BE2C (cell line): ENCODE results near the gene ADAMTS8.

ENCODE experiments used
- DNase-seq: peaks from one replicate; pipeline ENCODE4 v3.0.0-alpha.2; 2020
- H3K27me3 ChIP-seq: fragments of 250-450 bp; sonication (Bioruptor Pico); 2 replicates; pipeline ENCODE4 v1.5.1; 2020; ENCODE audit warnings: mild to moderate bottlenecking
- H3K36me3 ChIP-seq: fragments of 250-450 bp; sonication (Bioruptor Pico); 2 replicates; pipeline ENCODE4 v1.5.1; 2020; ENCODE audit warnings: mild to moderate bottlenecking
- H3K4me1 ChIP-seq: fragments of 250-450 bp; sonication (Bioruptor Pico); 2 replicates; pipeline ENCODE4 v1.5.1; 2020
- H3K4me3 ChIP-seq: 2 replicates; pipeline ENCODE4 v1.5.1; 2011; ENCODE audit warnings: low read depth, low read length
- H3K9me3 ChIP-seq: fragments of 250-450 bp; sonication (Bioruptor Pico); 2 replicates; pipeline ENCODE4 v1.5.1; 2020
- CTCF ChIP-seq: IDR thresholded peaks from 2 replicates; pipeline ENCODE4 v1.5.1; 2012; ENCODE audit warnings: mild to moderate bottlenecking, low read depth, low read length

Gene ADAMTS8

GRCh38 chr11:130475426-130476053 is 47.1 kb upstream of the ADAMTS8 start:
- no peaks in the 10 kb centered on the region for H3K36me3 ChIP-seq
- H3K27me3 ChIP-seq = no peaks in the 10 kb centered on the region
- no peak for DNase-seq
- H3K4me1 ChIP-seq = peaks cover 10% of the 10 kb centered on the region; the same call in 1 of the 2 replicates
- no peak for TF ChIP-seq CTCF
- H3K9me3 ChIP-seq = no peaks in the 10 kb centered on the region
- H3K4me3 ChIP-seq = no peak overlapping the region

- Histone ChIP-seq H3K4me3 (no peak overlapping the region), H3K27me3 (no peaks in the 10 kb centered on the region), H3K9me3 (no peaks in the 10 kb centered on the region), H3K36me3 (no peaks in the 10 kb centered on the region), H3K4me1 (peaks cover 10% of the 10 kb centered on the region; the same call in 1 of the 2 replicates)
- no peak for DNase-seq
- no peak for TF ChIP-seq CTCF
Measured at GRCh38 chr11:130474637-130475400, 46.4 kb upstream of the ADAMTS8 start.

GRCh38 chr11:130473795-130474377 is 45.5 kb upstream of the ADAMTS8 start:
- Histone ChIP-seq H3K36me3 (no peaks in the 10 kb centered on the region), H3K4me1 (peaks cover 9% of the 10 kb centered on the region; the same call in 1 of the 2 replicates), H3K9me3 (no peaks in the 10 kb centered on the region), H3K27me3 (no peaks in the 10 kb centered on the region), H3K4me3 (no peak overlapping the region)
- TF ChIP-seq CTCF = no peak
- DNase-seq = no peak

GRCh38 chr11:130473056-130473794 is 44.8 kb upstream of the ADAMTS8 start:
- Histone ChIP-seq H3K4me3 (no peak overlapping the region), H3K4me1 (0 out of 2 replicates have a peak, but pooled peaks cover 2% of the 10 kb centered on the region), H3K27me3 (no peaks in the 10 kb centered on the region), H3K9me3 (no peaks in the 10 kb centered on the region), H3K36me3 (no peaks in the 10 kb centered on the region)
- no peak for TF ChIP-seq CTCF
- no peak for DNase-seq

GRCh38 chr11:130472434-130472961 is 44.1 kb upstream of the ADAMTS8 start:
- no peaks in the 10 kb centered on the region for H3K9me3 ChIP-seq
- no peak for TF ChIP-seq CTCF
- DNase-seq = no peak
- H3K4me3 ChIP-seq = no peak overlapping the region
- no peaks in the 10 kb centered on the region for H3K36me3 ChIP-seq
- no peaks in the 10 kb centered on the region for H3K4me1 ChIP-seq
- no peaks in the 10 kb centered on the region for H3K27me3 ChIP-seq
